KOPT-K1 (cell line): Measurements from ENCODE around the gene SLC29A2.
"Not testable (repeated sequence)": the region's sequence is repeated elsewhere in the genome, so short reads cannot be mapped to it uniquely, and the experiment has no call there.

ENCODE experiments used
- H3K27ac ChIP-seq: fragments of 200-600 bp; sonication (generic); 2 replicates; pipeline ENCODE4 v1.5.1; 2016; ENCODE audit warnings: antibody characterized with exemption, mild to moderate bottlenecking, low read depth, low read length; ENCODE audit not compliant: poor library complexity, severe bottlenecking
- H3K36me3 ChIP-seq: fragments of 200-600 bp; sonication (generic); 2 replicates; pipeline ENCODE4 v1.5.1; 2017; ENCODE audit warnings: antibody characterized with exemption, mild to moderate bottlenecking, low read length, moderate library complexity; ENCODE audit not compliant: insufficient read depth
- H3K9me3 ChIP-seq: fragments of 200-600 bp; sonication (generic); 2 replicates; pipeline ENCODE4 v1.5.1; 2017; ENCODE audit warnings: antibody characterized with exemption, low read length, mild to moderate bottlenecking; ENCODE audit not compliant: insufficient read depth, poor library complexity, severe bottlenecking

The SLC29A2 gene

DNA sequence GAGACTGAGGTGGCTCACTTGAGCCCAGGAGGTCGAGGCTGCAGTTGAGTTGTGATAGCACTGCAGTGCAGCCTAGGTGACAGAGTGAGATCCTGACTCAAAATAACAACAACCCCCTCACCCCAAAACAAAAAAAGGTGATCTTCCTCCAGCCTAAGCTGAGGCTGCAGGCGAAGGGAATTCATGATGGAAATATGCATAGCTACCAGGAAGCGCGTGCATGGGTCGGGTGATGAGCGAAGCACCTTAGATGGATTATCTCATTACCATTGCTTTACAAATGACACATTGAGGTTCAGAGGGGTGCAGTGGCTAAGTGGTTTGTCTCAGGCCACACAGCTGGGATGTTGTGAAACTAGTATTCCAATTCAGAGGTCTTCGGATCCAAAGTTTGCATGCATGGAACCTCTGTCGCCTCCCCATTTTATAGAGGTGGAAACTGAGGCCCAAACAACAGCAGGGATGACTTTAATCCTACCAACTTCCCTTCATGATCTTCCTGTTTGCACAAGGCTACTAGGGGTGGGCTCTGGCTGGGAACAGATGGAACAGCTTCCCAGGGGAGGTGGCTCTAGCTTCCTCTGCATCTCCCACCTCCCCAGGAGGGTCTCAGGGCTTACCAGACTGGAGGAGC, 4.6 kb downstream of the SLC29A2 start:
- no peak overlapping the region for H3K27ac ChIP-seq
- H3K36me3 ChIP-seq, result no peaks in the 10 kb centered on the region

DNA sequence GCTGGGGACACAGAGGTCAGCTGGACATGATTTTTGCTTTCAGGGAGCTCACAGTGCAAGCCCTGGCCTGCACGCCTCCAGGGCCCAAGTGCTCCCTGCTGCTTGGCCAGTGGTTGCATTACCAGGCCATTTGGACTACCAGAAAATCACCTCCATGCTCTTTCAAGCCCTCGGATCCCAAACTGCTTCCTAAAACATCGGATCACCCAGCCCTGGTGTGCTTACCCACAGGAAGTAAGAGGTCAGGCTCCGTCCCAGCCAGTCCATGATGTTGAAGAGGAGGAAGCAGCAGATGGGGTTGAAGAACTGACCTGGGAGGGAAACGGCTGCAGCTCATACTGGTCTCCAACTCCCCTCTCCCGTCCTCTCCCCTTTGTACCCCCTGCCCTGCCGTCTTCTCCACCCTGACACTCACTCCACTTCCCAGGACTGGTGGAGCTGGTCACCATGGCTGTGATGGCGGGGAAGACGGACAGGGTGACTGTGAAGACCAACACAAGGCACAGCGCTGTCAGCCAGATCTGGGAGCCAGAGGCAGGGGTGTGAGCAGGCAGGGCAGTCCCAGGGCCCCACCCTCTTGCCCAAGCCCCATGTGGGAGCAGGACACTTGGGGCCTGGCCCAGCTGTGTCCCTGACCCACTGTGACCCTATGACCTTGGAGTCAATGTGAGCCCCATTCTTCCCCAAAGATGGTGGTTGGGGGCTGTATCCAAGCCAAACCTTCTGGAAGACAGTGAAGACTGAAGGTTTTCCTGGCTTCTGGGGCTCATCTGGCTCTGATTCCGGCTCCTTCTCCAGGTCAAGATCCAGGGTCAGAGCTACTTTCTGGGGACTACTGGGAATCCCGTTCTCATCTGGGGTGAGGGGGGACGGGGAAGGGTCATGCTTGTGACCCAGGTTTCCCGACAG, 5.6 kb downstream of the SLC29A2 start:
- Histone ChIP-seq H3K9me3 (no peaks in the 10 kb centered on the region), H3K36me3 (peaks cover 4% of the 10 kb centered on the region; the same call in 1 of the 2 replicates), H3K27ac (no peak overlapping the region)

More for the DNA sequence above, 4.6 kb downstream of the SLC29A2 start:
- H3K9me3 ChIP-seq, result no peaks in the 10 kb centered on the region

DNA sequence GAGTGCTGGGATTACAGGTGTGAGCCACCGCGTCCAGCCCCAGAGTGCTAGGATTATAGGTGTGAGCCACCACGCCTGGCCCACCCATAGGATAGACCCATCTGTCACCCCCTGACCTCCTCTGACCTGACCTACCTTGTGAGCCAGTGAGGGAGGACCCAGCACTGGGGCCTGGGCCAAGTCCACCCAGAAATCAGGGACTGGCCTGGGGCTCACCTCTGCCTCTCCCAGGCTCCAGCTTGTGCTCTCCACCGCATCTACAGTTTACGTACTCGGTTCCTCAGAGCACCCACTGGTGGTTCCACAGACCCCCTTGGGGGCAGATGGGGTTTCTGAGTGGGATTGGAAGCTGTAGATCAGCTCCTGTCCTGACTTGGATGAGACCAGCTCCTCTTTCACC, 6.4 kb downstream of the SLC29A2 start:
- Histone ChIP-seq H3K36me3 (peaks cover 5% of the 10 kb centered on the region; the same call in 1 of the 2 replicates), H3K27ac (no peak overlapping the region), H3K9me3 (no peaks in the 10 kb centered on the region)

DNA sequence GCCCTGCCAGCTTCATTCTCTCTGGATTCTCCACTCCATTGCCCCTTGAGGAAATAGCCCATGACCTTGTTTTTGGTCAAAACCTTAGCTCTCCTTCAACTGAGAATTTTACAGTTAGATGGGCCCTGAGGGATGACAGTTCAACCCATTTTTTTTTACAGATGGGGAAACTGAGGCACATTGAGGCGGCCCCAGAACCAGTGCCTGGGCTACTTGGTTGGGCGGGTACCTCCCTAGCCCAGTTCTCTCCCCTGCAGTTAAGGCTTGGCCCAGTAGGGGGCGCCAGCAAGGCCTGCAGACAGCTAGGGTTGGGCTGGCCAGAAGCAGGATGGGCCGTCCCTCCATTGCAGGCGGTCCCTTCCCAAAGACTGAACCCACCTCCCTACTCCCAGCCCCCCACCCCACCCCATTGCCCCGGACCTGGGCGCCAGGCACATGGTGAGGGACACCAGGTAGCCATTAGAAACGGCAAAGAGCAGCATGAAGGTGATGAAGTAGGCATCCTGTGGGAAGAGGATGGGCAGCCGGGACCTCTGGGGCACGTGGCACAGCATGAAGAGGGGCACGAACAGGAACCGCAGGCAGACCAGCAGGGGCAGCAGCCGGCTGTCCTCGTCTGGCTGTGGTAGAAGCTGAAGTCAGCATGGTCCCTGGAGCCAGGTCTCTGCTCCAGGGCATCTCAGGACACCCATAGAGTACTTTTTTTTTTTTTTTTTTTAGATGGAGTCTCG, 7.6 kb downstream of the SLC29A2 start:
- Histone ChIP-seq H3K36me3 (peaks cover 5% of the 10 kb centered on the region; the same call in 1 of the 2 replicates), H3K27ac (no peak overlapping the region), H3K9me3 (no peaks in the 10 kb centered on the region)

DNA sequence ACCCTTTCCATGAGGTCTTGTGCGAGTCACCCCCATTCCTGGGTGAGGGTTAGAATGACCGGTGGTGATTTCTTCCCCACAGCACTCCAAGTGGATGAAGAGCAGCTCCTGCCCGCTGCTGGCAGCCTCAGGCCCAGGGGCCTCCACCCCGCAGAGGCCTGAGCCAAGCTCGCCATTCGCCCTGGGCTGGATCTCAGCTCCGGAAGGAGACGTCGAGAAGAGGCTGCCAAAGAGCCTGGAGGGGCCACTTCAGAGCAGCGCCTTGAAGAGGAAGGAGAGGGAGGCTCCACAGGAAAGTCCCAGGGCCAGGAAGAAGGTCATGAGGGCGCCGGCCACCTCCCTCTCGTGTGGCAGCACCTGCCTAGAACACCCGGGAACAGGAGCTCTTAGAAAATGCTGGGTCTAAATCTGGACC, 8.4 kb downstream of the SLC29A2 start:
- no peaks in the 10 kb centered on the region for H3K9me3 ChIP-seq
- no peak overlapping the region for H3K27ac ChIP-seq
- H3K36me3 ChIP-seq, result peaks cover 5% of the 10 kb centered on the region; the same call in 1 of the 2 replicates

DNA sequence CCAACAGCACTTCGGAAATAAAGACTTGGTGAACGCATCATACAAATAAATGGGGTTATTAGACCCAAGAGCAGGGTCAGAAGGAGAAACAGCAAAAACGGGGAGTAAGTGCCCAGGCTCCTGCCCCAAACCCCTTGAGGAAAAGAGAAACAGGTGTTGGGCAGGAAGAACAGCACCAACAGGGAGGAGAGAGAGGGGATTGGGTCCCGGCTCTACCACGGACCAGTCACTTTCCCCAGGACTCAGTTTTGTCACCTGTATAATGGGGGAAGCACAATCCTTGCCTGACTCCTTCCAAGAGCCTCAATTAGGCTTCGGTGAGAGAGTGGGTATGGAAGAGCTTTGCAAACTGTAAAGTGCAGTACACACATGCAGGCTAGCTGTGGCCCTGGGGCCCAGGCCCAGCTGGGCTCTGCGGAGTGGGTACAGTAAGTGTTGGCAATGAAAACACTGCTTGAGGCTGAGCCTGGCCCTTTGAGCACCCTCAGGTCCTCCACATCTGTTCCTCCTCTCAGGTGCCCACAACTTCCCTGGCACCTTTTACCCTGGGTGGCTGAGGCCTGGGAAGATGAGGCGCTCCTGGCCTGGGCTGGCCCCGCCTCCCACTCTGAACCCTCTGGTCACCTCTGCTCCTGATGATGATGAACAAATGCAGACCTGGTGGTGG, 8.9 kb downstream of the SLC29A2 start:
- no peaks in the 10 kb centered on the region for H3K9me3 ChIP-seq
- H3K36me3 ChIP-seq, result peaks cover 5% of the 10 kb centered on the region; the same call in 1 of the 2 replicates
- no peak overlapping the region for H3K27ac ChIP-seq

DNA sequence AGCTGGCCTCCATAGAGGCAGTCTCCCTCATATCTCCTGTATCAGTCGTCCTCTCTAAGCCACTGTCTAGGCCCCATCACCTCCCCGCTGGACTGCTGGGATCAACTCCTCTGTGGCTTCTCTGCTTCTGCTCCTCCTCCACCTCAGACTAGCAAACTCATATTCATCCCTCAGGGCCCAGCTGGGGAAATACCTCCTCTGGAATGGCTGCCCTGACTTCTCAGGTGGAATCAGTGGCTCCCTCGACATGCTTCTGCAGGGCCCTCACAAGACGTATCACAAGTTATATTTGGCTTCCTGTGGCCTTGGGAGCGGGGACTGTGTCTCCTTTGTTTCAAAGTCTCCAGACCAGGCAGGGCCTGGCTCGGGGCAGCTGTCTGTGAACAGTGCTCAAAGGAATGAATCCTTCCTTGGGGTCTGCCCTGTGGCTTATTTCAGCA, 10.0 kb downstream of the SLC29A2 start:
- H3K36me3 ChIP-seq, result peaks cover 5% of the 10 kb centered on the region; the same call in 1 of the 2 replicates
- no peak overlapping the region for H3K27ac ChIP-seq
- H3K9me3 ChIP-seq, result no peaks in the 10 kb centered on the region

DNA sequence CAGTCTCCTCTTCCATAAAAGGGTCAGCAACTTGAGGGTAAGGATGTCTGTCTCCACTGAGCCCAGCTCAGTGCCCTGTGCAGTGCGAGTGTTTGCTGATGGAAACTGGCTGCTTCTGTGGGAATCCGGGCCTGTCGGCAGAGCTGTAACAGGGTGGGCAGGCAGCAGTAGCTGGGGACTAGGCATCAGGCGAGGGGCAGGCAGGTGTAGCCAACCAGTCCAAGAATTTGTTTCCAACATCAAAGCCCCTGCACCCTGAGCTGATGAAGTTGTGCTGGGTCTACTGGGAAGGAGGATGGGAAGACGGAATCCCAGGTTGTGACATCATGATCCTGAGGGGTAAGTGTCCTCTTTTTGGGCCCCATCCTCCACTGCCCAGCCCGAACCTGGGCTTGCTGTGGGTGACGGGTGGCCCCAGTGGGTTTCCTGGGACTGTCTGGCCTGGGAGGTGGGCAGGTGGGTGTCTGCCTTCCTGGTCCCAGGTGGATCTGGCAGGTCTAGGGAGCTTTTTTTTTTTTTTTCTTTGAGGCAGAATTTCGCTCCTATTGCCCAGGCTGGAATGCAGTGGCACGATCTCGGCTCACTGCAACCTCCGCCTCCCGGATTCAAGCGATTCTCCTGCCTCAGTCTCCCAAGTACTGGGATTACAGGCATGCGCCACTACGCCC, 11.0 kb downstream of the SLC29A2 start:
- Histone ChIP-seq H3K9me3 (no peaks in the 10 kb centered on the region), H3K27ac (no peak overlapping the region), H3K36me3 (peaks cover 5% of the 10 kb centered on the region; the same call in 1 of the 2 replicates)

DNA sequence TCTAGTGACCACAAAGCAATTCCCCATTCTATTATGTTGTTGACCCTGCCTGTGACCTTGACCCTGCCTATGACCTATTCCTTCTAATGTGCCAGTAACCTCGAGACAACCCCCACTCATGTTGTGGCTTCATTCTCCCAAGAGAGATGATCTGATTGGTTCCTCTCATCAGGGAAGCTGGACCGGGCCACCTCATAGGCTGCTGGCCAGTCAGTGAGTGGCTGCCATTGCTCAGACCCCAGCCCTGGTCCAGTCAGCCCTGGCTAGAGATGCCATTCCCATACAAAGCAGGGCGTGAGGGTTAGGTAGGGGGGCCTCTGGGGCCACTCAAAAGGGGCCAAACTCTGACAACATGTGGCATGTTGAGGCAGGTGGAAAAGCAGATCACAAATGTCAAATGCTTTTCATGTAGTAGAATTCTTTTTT, 11.9 kb downstream of the SLC29A2 start:
- H3K27ac ChIP-seq, result no peak overlapping the region
- peaks cover 5% of the 10 kb centered on the region; the same call in 1 of the 2 replicates for H3K36me3 ChIP-seq
- no peaks in the 10 kb centered on the region for H3K9me3 ChIP-seq

DNA sequence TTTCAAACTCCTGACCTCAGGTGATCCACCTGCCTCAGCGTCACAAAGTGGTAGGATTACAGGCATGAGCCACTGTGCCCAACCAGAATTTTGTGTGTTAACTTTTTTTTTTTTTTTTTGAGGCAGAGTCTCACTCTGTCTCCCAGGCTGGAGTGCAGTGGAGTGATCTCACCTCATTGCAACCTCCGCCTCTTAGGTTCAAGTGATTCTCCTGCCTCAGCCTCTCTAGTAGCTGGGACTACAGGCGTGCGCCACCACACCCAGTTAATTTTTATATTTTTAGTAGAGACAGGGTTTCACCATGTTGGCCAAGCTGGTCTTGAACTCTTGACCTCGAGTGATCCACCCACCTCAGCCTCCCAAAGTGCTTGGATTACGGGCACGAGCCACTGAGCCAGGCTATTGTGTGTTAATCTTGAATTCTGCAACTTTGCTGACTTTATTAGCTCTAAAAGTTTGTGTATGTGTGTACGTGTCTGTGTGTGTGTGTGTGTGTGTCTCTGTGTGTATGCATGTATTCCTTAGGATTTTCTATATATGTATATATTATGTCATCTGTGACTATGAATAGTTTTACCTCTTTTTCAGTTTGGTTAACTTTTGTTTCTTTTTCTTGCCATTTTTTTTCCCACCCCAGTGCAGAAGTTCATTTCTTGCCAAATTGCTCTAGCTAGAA, 20.9 kb downstream of the SLC29A2 start:
- not testable (repeated sequence) for H3K27ac ChIP-seq
- peaks cover 14% of the 10 kb centered on the region; the same call in 1 of the 2 replicates for H3K36me3 ChIP-seq

DNA sequence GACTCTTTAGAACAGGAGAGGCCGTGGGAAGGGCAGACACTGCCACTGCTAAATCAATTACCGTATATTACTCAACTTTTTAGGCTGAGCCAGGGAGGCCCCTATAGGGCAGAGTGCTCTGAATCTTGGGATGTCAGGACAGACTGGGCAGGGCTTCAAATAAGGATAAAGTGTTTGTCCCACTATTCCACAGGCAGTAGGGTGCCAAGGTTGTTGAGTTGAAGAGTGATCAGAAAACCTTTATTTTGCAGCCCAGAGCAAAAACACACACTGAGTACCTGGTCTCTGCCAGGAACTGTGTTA, 22.5 kb downstream of the SLC29A2 start:
- no peaks in the 10 kb centered on the region for H3K9me3 ChIP-seq
- no peak overlapping the region for H3K27ac ChIP-seq

More for the DNA sequence above, 20.9 kb downstream of the SLC29A2 start:
- H3K9me3 ChIP-seq, result not testable (repeated sequence)

DNA sequence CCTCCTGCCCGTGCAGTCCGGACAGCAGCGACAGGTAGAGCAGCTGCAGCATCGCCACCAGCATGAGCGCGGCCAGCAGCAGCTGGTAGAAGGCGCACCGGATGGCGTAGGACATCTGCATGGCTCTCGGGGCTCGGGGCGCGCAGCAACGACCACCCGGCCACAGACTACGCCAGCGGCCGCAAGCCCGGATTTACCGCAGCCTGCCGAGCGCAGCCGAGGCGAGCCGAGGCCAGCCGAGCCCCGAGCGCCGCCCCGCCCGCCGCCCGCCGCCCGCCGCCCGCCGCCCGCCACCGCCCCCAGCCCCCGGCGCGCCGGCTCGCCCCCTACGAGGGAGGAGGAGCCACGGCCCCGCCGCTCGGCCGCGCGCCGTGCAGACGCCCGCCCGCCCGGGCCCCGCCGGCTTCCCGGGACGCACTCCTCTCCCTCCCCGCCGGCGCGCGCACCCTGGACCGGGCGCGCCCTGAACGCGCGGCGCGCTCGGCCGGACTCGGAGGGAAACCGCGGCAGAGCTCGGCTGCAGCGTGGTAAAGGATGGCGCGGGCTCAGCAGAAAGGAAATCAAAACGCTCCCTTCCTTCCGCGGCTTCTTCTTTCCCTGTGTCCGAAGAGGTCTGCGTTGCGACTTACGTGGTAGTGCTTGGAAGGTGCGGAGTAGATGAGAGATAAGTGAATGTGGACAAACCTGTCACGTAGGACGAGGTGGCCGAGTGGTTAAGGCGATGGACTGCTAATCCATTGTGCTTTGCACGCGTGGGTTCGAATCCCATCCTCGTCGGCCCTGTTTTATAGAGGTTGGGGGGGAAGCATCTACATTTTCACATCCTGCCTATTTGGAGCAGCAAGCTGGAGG, 23.9 kb downstream of the SLC29A2 start, which contains the start of gene B4GAT1:
B4GAT1 (minus strand) TSS at position 205 of the 852 bp plus-strand sequence; CDS start at position 121, 84 bp downstream.
- no peaks in the 10 kb centered on the region for H3K9me3 ChIP-seq
- peak within 1 kb of the TSS; percentile 70 for H3K27ac ChIP-seq
- H3K36me3 ChIP-seq, result peaks cover 10% of the 10 kb centered on the region; the same call in 1 of the 2 replicates

More for the DNA sequence above, 22.5 kb downstream of the SLC29A2 start:
- peaks cover 8% of the 10 kb centered on the region; the same call in 1 of the 2 replicates for H3K36me3 ChIP-seq
